Middle frontal gyrus (tissue), 1 donor: Measurements from ENCODE around the gene KIF17.

Source experiments
- DNase-seq: peaks from one replicate; pipeline ENCODE4 v3.0.0-alpha.2; 2015; ENCODE audit warnings: low spot score; ENCODE audit errors: extremely low spot score

Gene KIF17

GRCh38 chr1:20661207-20662109 is 56.3 kb downstream of the KIF17 start, which contains the start of gene DDOST:
Gene DDOST (minus strand): TSS chr1:20661369. CDS start chr1:20661350, 19 bp downstream.
- peak; percentile 98 for DNase-seq

DNA sequence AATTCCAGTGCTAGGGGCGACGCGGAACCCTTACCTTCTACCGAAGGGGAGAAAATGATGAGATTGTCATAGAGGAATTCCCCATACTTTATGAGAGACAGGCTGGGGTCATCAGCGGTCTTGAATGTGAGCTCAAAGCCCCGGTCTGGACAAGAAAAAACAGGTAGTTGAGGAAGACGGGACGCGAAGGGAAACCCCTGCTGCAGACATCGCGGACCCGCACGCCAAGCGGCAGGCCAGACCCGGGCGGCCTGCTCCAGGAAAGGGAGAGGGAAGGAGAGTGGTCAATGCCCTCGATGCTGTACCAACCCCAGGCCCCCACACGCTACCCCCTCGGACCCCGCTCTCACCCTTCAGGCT is 57.0 kb downstream of the KIF17 start:
- no peak for DNase-seq

DNA sequence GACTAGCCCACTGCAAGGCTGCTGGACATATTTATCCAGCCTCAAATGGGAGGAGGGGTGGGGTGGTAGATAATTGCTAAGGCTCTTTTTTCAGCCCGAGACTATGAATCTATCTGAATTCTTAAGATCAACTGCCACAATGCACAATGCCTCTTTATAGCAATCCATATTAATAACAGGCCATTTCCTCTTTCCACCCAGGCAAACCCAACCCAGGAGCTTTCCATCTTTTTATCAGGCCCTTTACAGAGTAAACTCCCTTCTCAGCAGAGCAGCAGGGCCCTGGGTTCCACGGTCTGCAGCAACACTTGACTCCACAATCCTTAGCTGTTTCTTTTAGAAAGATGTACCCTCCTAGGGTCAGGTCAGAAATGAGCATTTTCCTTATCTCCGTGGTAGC is 57.4 kb downstream of the KIF17 start:
- DNase-seq: no peak

DNA sequence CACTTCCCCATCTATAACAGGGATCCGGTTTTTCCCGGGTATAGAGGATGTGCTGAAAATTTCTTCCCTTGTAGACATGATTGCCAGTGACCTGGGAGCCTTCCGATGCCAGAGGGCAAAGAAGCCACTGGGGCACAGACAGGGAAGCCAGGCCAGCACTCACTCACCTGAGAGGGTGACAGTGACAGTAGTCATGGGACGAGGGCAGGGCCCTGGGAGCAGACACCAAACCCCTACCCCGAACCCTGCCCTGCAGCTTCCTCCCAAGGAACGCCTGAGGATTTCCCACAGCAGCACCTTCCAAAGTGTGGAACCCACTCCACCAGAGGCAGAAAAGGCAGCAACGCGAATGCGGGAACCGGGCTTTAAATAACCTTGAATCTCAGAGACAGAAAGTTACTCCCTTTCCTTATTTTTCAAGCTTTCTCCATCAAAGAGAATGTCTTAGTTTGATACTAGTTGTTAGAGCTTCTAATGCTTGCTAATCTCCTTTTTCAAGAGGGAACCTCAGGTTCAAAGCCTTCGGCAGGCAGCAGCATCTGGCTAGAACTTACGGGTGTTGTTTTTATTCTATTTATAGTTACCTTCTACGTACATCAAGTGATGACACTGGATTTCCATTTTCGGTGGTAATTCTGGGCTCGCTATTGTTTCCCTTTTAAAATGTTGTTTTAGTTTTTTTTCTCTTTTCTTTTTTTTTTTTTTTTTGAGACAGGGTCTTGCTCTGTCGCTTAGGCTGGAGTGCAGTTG is 59.5 kb downstream of the KIF17 start:
- DNase-seq: no peak

GRCh38 chr1:20657024-20657423 is 60.8 kb downstream of the KIF17 start:
- no peak for DNase-seq

- DNase-seq: peak; percentile 5
Measured at GRCh38 chr1:20654104-20654690, 63.6 kb downstream of the KIF17 start.

GRCh38 chr1:20652300-20652699 is 65.5 kb downstream of the KIF17 start:
- no peak for DNase-seq

DNA sequence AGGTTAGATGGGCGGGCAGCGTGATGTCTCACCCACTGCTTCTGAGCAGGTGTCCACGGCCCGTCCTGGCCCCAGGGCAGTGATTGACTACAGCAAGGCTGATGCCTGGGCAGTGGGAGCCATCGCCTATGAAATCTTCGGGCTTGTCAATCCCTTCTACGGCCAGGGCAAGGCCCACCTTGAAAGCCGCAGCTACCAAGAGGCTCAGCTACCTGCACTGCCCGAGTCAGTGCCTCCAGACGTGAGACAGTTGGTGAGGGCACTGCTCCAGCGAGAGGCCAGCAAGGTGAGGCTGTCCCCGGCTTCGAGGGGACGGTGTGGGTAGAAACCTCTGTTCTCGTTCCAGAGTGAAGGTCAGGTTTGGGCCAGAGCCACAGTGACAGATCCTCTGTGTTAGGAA is 68.9 kb downstream of the KIF17 start:
- no peak for DNase-seq

DNA sequence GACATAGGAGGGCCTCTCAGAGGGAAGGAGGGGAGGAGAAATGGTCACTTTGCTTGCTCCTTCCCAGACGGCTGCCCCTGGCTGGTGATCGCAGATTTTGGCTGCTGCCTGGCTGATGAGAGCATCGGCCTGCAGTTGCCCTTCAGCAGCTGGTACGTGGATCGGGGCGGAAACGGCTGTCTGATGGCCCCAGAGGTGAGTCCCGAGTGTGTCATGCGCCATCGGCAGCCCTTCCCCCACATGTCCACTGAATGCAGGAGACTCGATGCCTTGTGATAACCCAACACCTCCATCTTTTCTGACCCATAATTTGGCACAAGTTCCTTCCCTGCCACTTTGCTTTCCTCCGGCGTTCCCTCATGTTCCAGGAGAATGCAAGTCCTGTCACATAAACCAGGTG is 69.4 kb downstream of the KIF17 start:
- no peak for DNase-seq

- DNase-seq: no peak
Measured at GRCh38 chr1:20645414-20645813, 72.4 kb downstream of the KIF17 start.

DNA sequence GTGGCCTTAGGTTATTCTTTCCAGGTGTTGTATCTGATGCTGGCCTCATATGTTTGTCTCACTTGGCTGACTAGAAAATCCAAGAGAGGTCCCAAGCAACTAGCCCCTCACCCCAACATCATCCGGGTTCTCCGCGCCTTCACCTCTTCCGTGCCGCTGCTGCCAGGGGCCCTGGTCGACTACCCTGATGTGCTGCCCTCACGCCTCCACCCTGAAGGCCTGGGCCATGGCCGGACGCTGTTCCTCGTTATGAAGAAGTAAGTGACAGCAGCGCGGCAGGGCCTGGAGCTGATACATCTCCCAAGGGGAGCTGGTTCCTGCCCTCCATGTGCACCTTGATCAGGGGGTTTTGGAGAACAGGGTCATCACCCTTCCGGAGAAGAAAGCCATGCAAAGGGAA is 73.4 kb downstream of the KIF17 start:
- no peak for DNase-seq

GRCh38 chr1:20643080-20643479 is 74.7 kb downstream of the KIF17 start:
- no peak for DNase-seq

DNA sequence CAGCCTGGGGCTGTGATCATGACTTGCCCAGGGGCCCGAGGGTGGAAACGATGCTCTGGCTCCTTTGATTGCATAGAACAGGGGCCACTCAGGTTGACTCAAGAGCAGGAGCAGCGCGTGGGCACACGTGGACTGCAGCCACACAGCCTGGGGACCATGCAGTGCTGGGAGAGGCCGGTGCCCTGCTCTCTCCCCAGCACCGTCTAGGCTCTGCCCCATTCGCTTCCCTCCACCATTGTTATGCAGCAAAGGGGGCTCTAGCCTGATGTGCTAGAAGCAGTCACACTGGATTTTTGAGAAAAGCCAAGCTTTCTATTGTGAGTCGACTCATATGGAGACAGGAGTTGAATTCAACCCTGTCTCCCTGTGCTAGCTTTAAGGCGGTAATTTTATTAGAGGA is 75.8 kb downstream of the KIF17 start:
- DNase-seq: no peak

GRCh38 chr1:20640183-20640597 is 77.6 kb downstream of the KIF17 start:
- peak; percentile 37 for DNase-seq

- no peak for DNase-seq
Measured at GRCh38 chr1:20636785-20637347, 80.9 kb downstream of the KIF17 start.

DNA sequence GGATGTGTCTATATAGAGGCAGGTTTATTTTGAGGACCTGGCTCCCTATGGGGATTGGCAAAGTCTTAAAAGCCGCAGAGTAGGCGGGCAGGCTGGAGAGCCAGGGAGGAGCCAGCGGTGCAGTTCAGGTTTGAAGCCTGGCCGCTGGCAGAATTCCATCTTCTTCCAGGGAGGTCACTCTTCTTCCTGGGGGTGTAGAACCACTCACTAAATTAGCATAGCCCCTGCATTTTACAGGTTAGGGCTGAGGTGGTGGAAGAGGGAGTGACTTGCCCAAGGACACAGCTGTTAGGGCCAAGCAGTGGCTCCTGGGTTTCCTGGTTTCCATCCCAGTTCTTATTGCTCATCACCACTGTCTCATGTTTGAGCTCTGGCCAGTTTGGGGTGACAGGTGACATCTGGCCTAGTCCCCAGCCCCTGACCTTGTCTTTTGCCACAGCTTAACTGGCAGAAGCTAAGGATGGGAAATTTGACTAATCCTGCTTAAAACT is 83.2 kb downstream of the KIF17 start:
- DNase-seq: no peak

DNA sequence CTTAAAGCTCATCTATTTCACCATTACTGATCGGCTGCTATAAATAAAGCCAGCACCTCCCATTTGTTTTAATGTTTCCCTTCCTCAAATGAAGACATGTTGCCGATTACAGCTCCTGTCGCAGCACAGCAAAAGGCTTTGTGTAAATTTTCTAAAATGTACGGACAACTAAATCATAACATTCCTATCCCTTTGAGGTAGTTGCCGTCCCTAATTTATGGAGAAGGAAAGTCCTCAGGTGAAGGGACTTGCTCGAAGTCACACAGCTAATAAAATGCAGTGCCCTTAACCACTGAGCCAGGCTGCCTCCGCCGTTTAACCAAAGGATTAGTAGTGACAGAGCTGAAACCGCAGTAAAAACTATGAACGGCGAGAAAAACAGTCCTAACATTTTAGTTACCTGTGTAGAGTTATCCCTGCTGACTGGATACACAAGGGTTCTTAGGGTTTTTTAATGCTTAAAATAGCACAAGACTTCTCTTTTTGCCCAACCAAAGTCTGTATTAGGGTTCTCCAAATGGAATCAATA is 83.7 kb downstream of the KIF17 start:
- DNase-seq: no peak

DNA sequence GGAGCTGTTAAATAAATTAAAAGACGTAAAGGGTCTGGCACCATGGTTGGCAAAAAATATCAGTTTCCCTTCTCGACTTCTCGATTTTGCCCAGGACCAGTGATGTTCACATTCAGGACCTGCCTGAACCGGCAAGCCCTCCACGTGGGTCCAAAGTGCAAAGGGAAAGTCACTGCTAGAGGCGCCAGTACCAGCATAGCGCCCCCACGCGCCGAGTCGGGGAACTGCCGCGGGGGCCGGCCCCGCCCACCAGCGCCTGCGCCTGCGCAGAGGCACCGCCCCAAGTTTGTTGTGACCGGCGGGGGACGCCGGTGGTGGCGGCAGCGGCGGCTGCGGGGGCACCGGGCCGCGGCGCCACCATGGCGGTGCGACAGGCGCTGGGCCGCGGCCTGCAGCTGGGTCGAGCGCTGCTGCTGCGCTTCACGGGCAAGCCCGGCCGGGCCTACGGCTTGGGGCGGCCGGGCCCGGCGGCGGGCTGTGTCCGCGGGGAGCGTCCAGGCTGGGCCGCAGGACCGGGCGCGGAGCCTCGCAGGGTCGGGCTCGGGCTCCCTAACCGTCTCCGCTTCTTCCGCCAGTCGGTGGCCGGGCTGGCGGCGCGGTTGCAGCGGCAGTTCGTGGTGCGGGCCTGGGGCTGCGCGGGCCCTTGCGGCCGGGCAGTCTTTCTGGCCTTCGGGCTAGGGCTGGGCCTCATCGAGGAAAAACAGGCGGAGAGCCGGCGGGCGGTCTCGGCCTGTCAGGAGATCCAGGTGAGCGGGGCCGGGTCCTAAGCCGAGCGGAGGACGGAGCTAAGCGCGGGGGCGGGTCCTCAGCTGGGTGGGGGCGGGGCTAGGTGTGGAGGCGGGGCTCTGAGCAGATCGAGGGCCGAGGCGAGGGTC is 84.4 kb downstream of the KIF17 start, which contains the start of gene PINK1:
Gene PINK1 (plus strand): TSS at position 269 of the 875 bp plus-strand sequence. CDS start 91 bp downstream, at position 360.
- peak; percentile 58 for DNase-seq

GRCh38 chr1:20632386-20632785 is 85.4 kb downstream of the KIF17 start:
- no peak for DNase-seq

- DNase-seq: no peak
Measured at GRCh38 chr1:20630729-20631128, 87.1 kb downstream of the KIF17 start.
